Mucosa of descending colon (tissue), 3 donors: ENCODE results near the gene SLC28A1. TPM values are rescaled to one million over a fixed set of nuclear protein-coding genes. Genes with fewer than 3 reads are reported as not detected.

Experiments
- ATAC-seq: fragments of 200-7000 bp; cut with Tn5 transposase; one replicate; pipeline ENCODE4 v1.9.1; 2020; ENCODE audit warnings: mild to moderate bottlenecking, moderate library complexity
- DNase-seq, 3 donors: peaks; one replicate each; pipeline ENCODE4 v3.0.0-alpha.2; 2020
- H3K36me3 ChIP-seq: fragments of 200-600 bp; one replicate; pipeline ENCODE4 v1.8.0; 2021; ENCODE audit warnings: low read depth, mild to moderate bottlenecking
- H3K4me1 ChIP-seq: fragments of 200-600 bp; one replicate; pipeline ENCODE4 v1.8.0; 2021; ENCODE audit warnings: low read depth, mild to moderate bottlenecking
- H3K4me3 ChIP-seq: fragments of 200-600 bp; one replicate; pipeline ENCODE4 v1.8.0; 2021; ENCODE audit warnings: mild to moderate bottlenecking
- H3K9me3 ChIP-seq: fragments of 200-600 bp; one replicate; pipeline ENCODE4 v1.8.0; 2021; ENCODE audit warnings: mild to moderate bottlenecking
- CTCF ChIP-seq: fragments of 200-600 bp; IDR thresholded peaks from one replicate; pipeline ENCODE4 v1.8.0; 2022; ENCODE audit warnings: antibody characterized with exemption, mild to moderate bottlenecking
- intact Hi-C, 2 donors: fragments of 100-400 bp; cut with DNase I in 1 of 2; cut with micrococcal nuclease in 1 of 2; formaldehyde crosslinking; loops; one replicate each; pipeline versions ENCODE4 v1.11.0 to v1.11.1; 2022; cut with DNase I, micrococcal nuclease
- total RNA-seq, 3 donors: library from RNA; stranded (reverse); fragmentation: NEBNext Ultra II Directional in 2 of 3; extraction: Animal tissue kit (Norgen Biotek cat#: 25700) in 2 of 3; gene quantifications; one replicate each; pipeline versions ENCODE4 v1.2.1 to v1.2.4, GENCODE V29; 2021 to 2023
- donor health status: DM: no; HTN: no; CAD: no; lungs with moderate emphysema.
- donor health status: DM: no; HTN: no; CAD: no.
- donor health status: DM: no; HTN: yes; CAD: no.

The SLC28A1 gene
- total RNA-seq, 3 donors from 2014 or later: not detected

GRCh38 chr15:84881520-84881830 is 3.0 kb upstream of the SLC28A1 start:
- intact Hi-C loops: no loop called here
- Histone ChIP-seq H3K4me1 (no peaks in the 10 kb centered on the region), H3K36me3 (no peaks in the 10 kb centered on the region), H3K9me3 (no peaks in the 10 kb centered on the region), H3K4me3 (no peak overlapping the region)
- ATAC-seq (no peak), DNase-seq (no peak)
- no peak for TF ChIP-seq CTCF

GRCh38 chr15:84883466-84883865 is 996 bp upstream of the SLC28A1 start:
- Histone ChIP-seq H3K4me1 (no peaks in the 10 kb centered on the region), H3K36me3 (no peaks in the 10 kb centered on the region), H3K9me3 (no peaks in the 10 kb centered on the region), H3K4me3 (no peak overlapping the region)
- DNase-seq (no peak), ATAC-seq (no peak)
- intact Hi-C loops: no loop called here
- no peak for TF ChIP-seq CTCF

GRCh38 chr15:84885801-84886200 is 1.3 kb downstream of the SLC28A1 start:
- intact Hi-C loops: no loop called here
- TF ChIP-seq CTCF: no peak
- ATAC-seq (no peak), DNase-seq (no peak)
- Histone ChIP-seq H3K4me1 (no peaks in the 10 kb centered on the region), H3K9me3 (no peaks in the 10 kb centered on the region), H3K4me3 (no peak overlapping the region), H3K36me3 (no peaks in the 10 kb centered on the region)

- H3K4me1 ChIP-seq: no peaks in the 10 kb centered on the region
- no peaks in the 10 kb centered on the region for H3K9me3 ChIP-seq
- ATAC-seq: no peak
- TF ChIP-seq CTCF: no peak
- no peaks in the 10 kb centered on the region for H3K36me3 ChIP-seq
- no peak for DNase-seq
- no peak overlapping the region for H3K4me3 ChIP-seq
- intact Hi-C loops: no loop called here
Measured at GRCh38 chr15:84886211-84886983, 1.9 kb downstream of the SLC28A1 start.

GRCh38 chr15:84886984-84887299 is 2.5 kb downstream of the SLC28A1 start:
- Histone ChIP-seq H3K9me3 (no peaks in the 10 kb centered on the region), H3K4me1 (no peaks in the 10 kb centered on the region), H3K36me3 (no peaks in the 10 kb centered on the region), H3K4me3 (no peak overlapping the region)
- DNase-seq: no peak
- no peak for TF ChIP-seq CTCF
- intact Hi-C loops: no loop called here
- no peak for ATAC-seq

- Histone ChIP-seq H3K9me3 (no peaks in the 10 kb centered on the region), H3K4me3 (no peak overlapping the region), H3K36me3 (no peaks in the 10 kb centered on the region), H3K4me1 (no peaks in the 10 kb centered on the region)
- no peak for DNase-seq
- intact Hi-C loops: no loop called here
- TF ChIP-seq CTCF: no peak
- no peak for ATAC-seq
Measured at GRCh38 chr15:84887938-84888337, 3.5 kb downstream of the SLC28A1 start.
